SU-DHL-6 (cell line): ENCODE measurements around the gene WDR86.

Source experiments
- CTCF ChIP-seq: fragments of 200-600 bp; sonication (generic); IDR thresholded peaks from one replicate; pipeline ENCODE4 v1.5.1; 2017; ENCODE audit warnings: antibody characterized with exemption, mild to moderate bottlenecking, low read length, moderate library complexity; ENCODE audit not compliant: insufficient read depth, poor library complexity, severe bottlenecking
- EZH2phosphoT487 ChIP-seq: fragments of 200-600 bp; sonication (generic), shearing (Covaris generic); conservative IDR thresholded peaks from 2 replicates; pipeline ENCODE4 v1.6.1; 2018; ENCODE audit warnings: mild to moderate bottlenecking, antibody characterized with exemption, low read length, moderate library complexity, mixed read lengths

GRCh38 chr7:151339651-151340382 is 70.0 kb downstream of the WDR86 start:
- no peak for TF ChIP-seq CTCF
- no peak for TF ChIP-seq EZH2phosphoT487
